ENCODE data around the gene VSIG10.

Gene VSIG10

GRCh38 chr12:118061873-118062843 lies 41.7 kb downstream of the VSIG10 start:
- Histone ChIP-seq H4K20me1 (ENCODE audit: low read depth, low read length) (no peaks in the 10 kb centered on the region), H3K9me3 (ENCODE audit: insufficient read depth, low read length) (no peaks in the 10 kb centered on the region), H3K27me3 (ENCODE audit: low read length) (no peaks in the 10 kb centered on the region), H3K4me3 (ENCODE audit: insufficient read depth, low read length, poor library complexity, severe bottlenecking) (peak overlapping the region; percentile 80), H3F3A (ENCODE audit: insufficient read depth) (peaks cover 3% of the 10 kb centered on the region; the same call in 1 of the 2 replicates), H3K27ac (ENCODE audit: low read depth, low read length) (no peak overlapping the region), H3K36me3 (ENCODE audit: low read length) (no peaks in the 10 kb centered on the region), H3K9me2 (replicated peaks; ENCODE audit: insufficient read depth, low read length) (no peaks in the 10 kb centered on the region), H3K9ac (ENCODE audit: low read length) (peak overlapping the region; percentile 69), H3K79me2 (ENCODE audit: insufficient read depth, low read length) (no peaks in the 10 kb centered on the region), H3K4me2 (ENCODE audit: low read depth, low read length, poor library complexity, severe bottlenecking) (peak overlapping the region; percentile 82), H2AFZ (ENCODE audit: low read depth, low read length, severe bottlenecking) (peak overlapping the region; percentile 100)
- TF ChIP-seq EZH2phosphoT487 (conservative IDR thresholded peaks at IDR 0.05; ENCODE audit: low read length) (no peak), CTCF (IDR thresholded peaks at IDR 0.05; ENCODE audit: insufficient read depth, low read length, poor library complexity, severe bottlenecking) (no peak)

GRCh38 chr12:118061011-118061872 lies 42.6 kb downstream of the VSIG10 start, which contains the start of gene WSB2:
Gene WSB2, minus strand, starts transcription at chr12:118061179. Its CDS starts 131 bp downstream, at chr12:118061048.
- H3K9ac ChIP-seq (ENCODE audit: low read length): peak within 1 kb of the TSS; percentile 69
- no peaks in the 10 kb centered on the region for H3K79me2 ChIP-seq (ENCODE audit: insufficient read depth, low read length)
- peak within 1 kb of the TSS; percentile 82 for H3K4me2 ChIP-seq (ENCODE audit: low read depth, low read length, poor library complexity, severe bottlenecking)
- H2AFZ ChIP-seq (ENCODE audit: low read depth, low read length, severe bottlenecking): peak within 1 kb of the TSS; percentile 100
- no peaks in the 10 kb centered on the region for H4K20me1 ChIP-seq (ENCODE audit: low read depth, low read length)
- no peaks in the 10 kb centered on the region for H3K27me3 ChIP-seq (ENCODE audit: low read length)
- H3K9me3 ChIP-seq (ENCODE audit: insufficient read depth, low read length): no peaks in the 10 kb centered on the region
- no peaks in the 10 kb centered on the region for H3K36me3 ChIP-seq (ENCODE audit: low read length)
- H3K9me2 ChIP-seq (replicated peaks; ENCODE audit: insufficient read depth, low read length): no peaks in the 10 kb centered on the region
- no peak within 1 kb of the TSS for H3K27ac ChIP-seq (ENCODE audit: low read depth, low read length)
- H3K4me3 ChIP-seq (ENCODE audit: insufficient read depth, low read length, poor library complexity, severe bottlenecking): peak within 1 kb of the TSS; percentile 80
- TF ChIP-seq CTCF (IDR thresholded peaks at IDR 0.05; ENCODE audit: insufficient read depth, low read length, poor library complexity, severe bottlenecking) (no peak), EZH2phosphoT487 (conservative IDR thresholded peaks at IDR 0.05; ENCODE audit: low read length) (no peak)
- H3F3A ChIP-seq (ENCODE audit: insufficient read depth): peaks cover 3% of the 10 kb centered on the region; the same call in 1 of the 2 replicates

DNA sequence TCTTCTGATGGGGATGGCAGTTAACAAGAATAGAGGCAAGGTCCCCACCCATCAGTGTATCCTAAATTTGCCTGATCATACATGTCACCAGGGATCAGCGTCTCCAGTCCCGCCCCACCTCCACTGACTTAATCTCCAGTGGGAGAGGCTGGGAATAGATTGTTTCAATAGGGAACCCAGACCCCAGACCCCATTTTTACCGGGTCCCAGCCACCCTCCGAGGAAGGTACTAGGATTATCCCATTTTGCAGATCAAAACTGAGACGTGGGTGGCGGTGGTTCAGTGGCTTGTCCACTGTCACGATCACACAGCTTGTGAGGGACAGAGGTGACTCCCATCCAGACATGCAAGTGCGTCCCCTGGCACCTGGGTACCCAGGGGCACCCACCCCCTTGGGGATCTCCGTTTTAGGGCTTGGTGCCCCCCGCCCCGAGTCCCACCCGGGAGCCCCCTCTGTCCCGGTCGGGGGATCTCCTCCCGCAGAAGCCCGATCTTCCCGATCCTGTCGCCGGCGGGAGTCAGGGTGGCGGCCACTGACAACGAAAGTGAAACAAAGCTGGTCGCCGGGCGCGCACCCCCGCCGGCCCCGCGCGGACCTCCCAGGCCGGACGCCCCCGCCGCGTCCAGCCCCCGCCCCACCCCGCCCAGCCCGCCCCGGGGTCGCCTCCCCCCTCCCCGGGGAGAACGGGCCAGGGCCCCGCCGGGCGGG lies 43.4 kb downstream of the VSIG10 start:
- Histone ChIP-seq H3K9me2 (replicated peaks; ENCODE audit: insufficient read depth, low read length) (no peaks in the 10 kb centered on the region), H3F3A (ENCODE audit: insufficient read depth) (peaks cover 3% of the 10 kb centered on the region; the same call in 1 of the 2 replicates), H3K36me3 (ENCODE audit: low read length) (no peaks in the 10 kb centered on the region), H3K27me3 (ENCODE audit: low read length) (no peaks in the 10 kb centered on the region), H4K20me1 (ENCODE audit: low read depth, low read length) (no peaks in the 10 kb centered on the region), H3K4me3 (ENCODE audit: insufficient read depth, low read length, poor library complexity, severe bottlenecking) (peak overlapping the region; percentile 46), H3K79me2 (ENCODE audit: insufficient read depth, low read length) (no peaks in the 10 kb centered on the region), H2AFZ (ENCODE audit: low read depth, low read length, severe bottlenecking) (no peak overlapping the region), H3K27ac (ENCODE audit: low read depth, low read length) (no peak overlapping the region), H3K9ac (ENCODE audit: low read length) (peak overlapping the region; percentile 40; the same call in 1 of the 2 replicates), H3K9me3 (ENCODE audit: insufficient read depth, low read length) (no peaks in the 10 kb centered on the region), H3K4me2 (ENCODE audit: low read depth, low read length, poor library complexity, severe bottlenecking) (peak overlapping the region; percentile 52)
- TF ChIP-seq EZH2phosphoT487 (conservative IDR thresholded peaks at IDR 0.05; ENCODE audit: low read length) (no peak), CTCF (IDR thresholded peaks at IDR 0.05; ENCODE audit: insufficient read depth, low read length, poor library complexity, severe bottlenecking) (no peak)
